NB4 (cell line): Measurements from ENCODE around the gene DEXI.

Experiments used
- DNase-seq: peaks from one replicate; pipeline ENCODE4 v3.0.0; 2010; ENCODE audit warnings: low read depth
- H3K4me3 ChIP-seq: one replicate; pipeline ENCODE4 v1.5.1; 2011; ENCODE audit warnings: mild to moderate bottlenecking, low read depth, low read length, moderate library complexity
- CTCF ChIP-seq: IDR thresholded peaks from one replicate; pipeline ENCODE4 v1.5.1; 2012; ENCODE audit warnings: low read depth, low read length
- MAX ChIP-seq: IDR thresholded peaks from 2 replicates; pipeline ENCODE4 v1.6.1; 2011; ENCODE audit warnings: low read depth, low read length
- MYC ChIP-seq: IDR thresholded peaks from 2 replicates; pipeline ENCODE4 v1.6.1; 2011; ENCODE audit warnings: low read depth, low read length
- POLR2A ChIP-seq: IDR thresholded peaks from 2 replicates; pipeline ENCODE4 v1.6.1; 2011; ENCODE audit warnings: mild to moderate bottlenecking; ENCODE audit not compliant: insufficient read length; ENCODE audit errors: extremely low read depth

DEXI gene

GRCh38 chr16:10880594-10881452 is 61.4 kb downstream of the DEXI start:
- DNase-seq: no peak
- H3K4me3 ChIP-seq: no peak overlapping the region
- TF ChIP-seq MYC (no peak), CTCF (no peak), MAX (no peak), POLR2A (no peak)

- TF ChIP-seq POLR2A (no peak), CTCF (no peak), MAX (no peak), MYC (no peak)
- no peak overlapping the region for H3K4me3 ChIP-seq
- no peak for DNase-seq
These were observed 62.3 kb downstream of the DEXI start for GRCh38 chr16:10879681-10880589.
